Ishikawa (cell line): ENCODE results near the gene COL25A1.

Experiments
- EGR1 ChIP-seq: IDR thresholded peaks from 2 replicates; pipeline ENCODE4 v1.6.1; 2012
- EP300 ChIP-seq: IDR thresholded peaks from 2 replicates; pipeline ENCODE4 v1.6.1; 2012; ENCODE audit warnings: borderline replicate concordance
- NFIC ChIP-seq: IDR thresholded peaks from 2 replicates; pipeline ENCODE4 v1.6.1; 2012
- RAD21 ChIP-seq: IDR thresholded peaks from 2 replicates; pipeline ENCODE4 v1.6.1; 2012; ENCODE audit warnings: low read depth
- TAF1 ChIP-seq: IDR thresholded peaks from 2 replicates; pipeline ENCODE4 v1.6.1; 2012; ENCODE audit warnings: low read depth, mild to moderate bottlenecking
- TCF12 ChIP-seq: IDR thresholded peaks from 2 replicates; pipeline ENCODE4 v1.6.1; 2012; ENCODE audit warnings: low read depth
- TEAD4 ChIP-seq: IDR thresholded peaks from 2 replicates; pipeline ENCODE4 v1.6.1; 2012
- YY1 ChIP-seq: IDR thresholded peaks from 2 replicates; pipeline ENCODE4 v1.6.1; 2012; ENCODE audit warnings: low read depth
- TF ChIP-seq, protein P1 (sequence below): IDR thresholded peaks from 2 replicates; pipeline ENCODE4 v1.6.1; 2012; ENCODE audit warnings: low read depth, mild to moderate bottlenecking

DNA sequence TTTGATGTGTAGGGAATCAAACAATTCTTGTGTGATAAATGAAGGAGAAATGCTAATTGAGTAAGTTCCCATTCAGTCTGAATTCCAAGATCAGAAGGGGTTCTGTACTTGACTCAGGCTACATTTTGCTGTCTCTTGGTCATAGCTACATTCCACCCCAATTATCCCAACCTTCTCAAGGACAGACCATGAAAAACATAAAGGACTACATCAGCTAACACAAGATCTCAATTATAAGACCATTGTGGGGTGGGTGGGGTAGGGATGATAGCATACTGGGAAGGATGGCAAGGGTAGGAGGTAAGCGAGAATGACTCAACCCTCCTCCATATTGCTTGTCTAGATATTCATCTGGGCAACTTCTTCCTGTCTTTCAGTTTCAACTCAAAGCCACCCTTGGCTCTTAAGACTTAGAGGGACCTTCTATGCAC lies 452.2 kb downstream of the COL25A1 start:
- TF ChIP-seq RAD21 (no peak), TAF1 (no peak), EGR1 (no peak), EP300 (no peak), TCF12 (no peak), YY1 (no peak), NFIC (no peak), TEAD4 (no peak)
- TF ChIP-seq, protein P1, sequence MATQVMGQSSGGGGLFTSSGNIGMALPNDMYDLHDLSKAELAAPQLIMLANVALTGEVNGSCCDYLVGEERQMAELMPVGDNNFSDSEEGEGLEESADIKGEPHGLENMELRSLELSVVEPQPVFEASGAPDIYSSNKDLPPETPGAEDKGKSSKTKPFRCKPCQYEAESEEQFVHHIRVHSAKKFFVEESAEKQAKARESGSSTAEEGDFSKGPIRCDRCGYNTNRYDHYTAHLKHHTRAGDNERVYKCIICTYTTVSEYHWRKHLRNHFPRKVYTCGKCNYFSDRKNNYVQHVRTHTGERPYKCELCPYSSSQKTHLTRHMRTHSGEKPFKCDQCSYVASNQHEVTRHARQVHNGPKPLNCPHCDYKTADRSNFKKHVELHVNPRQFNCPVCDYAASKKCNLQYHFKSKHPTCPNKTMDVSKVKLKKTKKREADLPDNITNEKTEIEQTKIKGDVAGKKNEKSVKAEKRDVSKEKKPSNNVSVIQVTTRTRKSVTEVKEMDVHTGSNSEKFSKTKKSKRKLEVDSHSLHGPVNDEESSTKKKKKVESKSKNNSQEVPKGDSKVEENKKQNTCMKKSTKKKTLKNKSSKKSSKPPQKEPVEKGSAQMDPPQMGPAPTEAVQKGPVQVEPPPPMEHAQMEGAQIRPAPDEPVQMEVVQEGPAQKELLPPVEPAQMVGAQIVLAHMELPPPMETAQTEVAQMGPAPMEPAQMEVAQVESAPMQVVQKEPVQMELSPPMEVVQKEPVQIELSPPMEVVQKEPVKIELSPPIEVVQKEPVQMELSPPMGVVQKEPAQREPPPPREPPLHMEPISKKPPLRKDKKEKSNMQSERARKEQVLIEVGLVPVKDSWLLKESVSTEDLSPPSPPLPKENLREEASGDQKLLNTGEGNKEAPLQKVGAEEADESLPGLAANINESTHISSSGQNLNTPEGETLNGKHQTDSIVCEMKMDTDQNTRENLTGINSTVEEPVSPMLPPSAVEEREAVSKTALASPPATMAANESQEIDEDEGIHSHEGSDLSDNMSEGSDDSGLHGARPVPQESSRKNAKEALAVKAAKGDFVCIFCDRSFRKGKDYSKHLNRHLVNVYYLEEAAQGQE = no peak
